ENCODE data around the gene FUT7.

Gene FUT7

DNA sequence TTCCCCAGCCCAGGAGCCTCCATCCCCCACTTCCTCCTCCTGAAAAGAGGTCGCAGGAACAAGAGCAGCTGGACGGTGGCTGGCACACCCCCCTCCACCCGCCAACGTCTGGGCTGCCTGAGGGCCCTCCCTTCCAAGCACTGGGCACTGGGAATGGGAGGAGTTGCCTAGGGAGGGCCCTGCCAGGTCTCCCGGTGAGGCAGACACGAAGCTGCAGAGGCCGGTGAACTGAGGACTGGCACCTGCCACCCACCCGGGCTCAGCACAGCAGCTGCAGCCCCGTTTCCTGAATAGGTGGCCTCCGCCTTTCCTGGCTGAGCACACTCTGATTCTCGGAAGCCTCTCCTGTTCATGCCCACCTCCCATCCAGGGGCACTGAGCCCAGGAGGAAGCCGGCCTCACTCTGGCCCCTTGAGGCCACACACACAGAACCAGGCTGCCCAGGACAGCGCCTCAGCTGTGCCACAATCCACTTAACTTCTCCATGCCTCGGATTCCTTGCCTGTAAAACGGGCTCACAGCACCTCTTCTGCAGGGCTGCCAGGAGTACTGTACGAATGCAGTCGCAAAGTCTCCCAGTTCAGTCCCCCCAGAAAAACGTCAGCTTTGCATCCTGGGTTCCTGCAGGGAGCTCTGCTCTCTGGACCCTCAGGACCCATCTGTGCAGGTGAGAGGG lies 12.8 kb upstream of the FUT7 start:
- peak overlapping the region; percentile 83 for H3K4me3 ChIP-seq (ENCODE audit: low read depth, low read length)
- no peak for DNase-seq
- H3K9me3 ChIP-seq, result no peaks in the 10 kb centered on the region
- TF ChIP-seq, protein P1, sequence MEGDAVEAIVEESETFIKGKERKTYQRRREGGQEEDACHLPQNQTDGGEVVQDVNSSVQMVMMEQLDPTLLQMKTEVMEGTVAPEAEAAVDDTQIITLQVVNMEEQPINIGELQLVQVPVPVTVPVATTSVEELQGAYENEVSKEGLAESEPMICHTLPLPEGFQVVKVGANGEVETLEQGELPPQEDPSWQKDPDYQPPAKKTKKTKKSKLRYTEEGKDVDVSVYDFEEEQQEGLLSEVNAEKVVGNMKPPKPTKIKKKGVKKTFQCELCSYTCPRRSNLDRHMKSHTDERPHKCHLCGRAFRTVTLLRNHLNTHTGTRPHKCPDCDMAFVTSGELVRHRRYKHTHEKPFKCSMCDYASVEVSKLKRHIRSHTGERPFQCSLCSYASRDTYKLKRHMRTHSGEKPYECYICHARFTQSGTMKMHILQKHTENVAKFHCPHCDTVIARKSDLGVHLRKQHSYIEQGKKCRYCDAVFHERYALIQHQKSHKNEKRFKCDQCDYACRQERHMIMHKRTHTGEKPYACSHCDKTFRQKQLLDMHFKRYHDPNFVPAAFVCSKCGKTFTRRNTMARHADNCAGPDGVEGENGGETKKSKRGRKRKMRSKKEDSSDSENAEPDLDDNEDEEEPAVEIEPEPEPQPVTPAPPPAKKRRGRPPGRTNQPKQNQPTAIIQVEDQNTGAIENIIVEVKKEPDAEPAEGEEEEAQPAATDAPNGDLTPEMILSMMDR (IDR thresholded peaks at IDR 0.05; ENCODE audit: low read depth, low read length), result no peak
- H3K36me3 ChIP-seq, result peaks cover 11% of the 10 kb centered on the region
- peaks cover 14% of the 10 kb centered on the region for H3K4me1 ChIP-seq
- H3K27me3 ChIP-seq, result peaks cover 8% of the 10 kb centered on the region

DNA sequence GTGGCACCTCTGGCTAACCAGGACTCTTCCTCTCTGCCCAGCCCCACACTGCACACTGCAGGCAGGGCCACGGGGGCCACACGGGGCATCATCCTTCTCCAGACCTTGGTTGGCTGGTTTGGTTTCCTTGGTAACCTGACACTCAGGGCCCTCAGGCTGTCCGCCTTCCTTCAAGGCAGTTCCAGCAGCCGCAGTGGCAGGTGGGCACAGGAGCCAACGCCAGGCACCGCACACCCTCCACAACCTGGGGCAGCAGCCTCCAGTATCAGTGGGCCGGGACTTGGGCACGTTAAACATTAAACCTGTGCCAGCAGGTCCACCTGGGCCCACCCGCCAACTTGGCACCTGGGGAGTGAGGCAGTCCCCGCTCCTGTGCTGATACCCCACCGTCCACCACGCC lies 12.1 kb upstream of the FUT7 start:
- Histone ChIP-seq H3K4me1 (peaks cover 14% of the 10 kb centered on the region), H3K9me3 (no peaks in the 10 kb centered on the region), H3K4me3 (ENCODE audit: low read depth, low read length) (peak overlapping the region; percentile 83), H3K27me3 (peaks cover 2% of the 10 kb centered on the region), H3K36me3 (peaks cover 17% of the 10 kb centered on the region)
- TF ChIP-seq, protein P1 (IDR thresholded peaks at IDR 0.05; ENCODE audit: low read depth, low read length), result no peak
- no peak for DNase-seq

DNA sequence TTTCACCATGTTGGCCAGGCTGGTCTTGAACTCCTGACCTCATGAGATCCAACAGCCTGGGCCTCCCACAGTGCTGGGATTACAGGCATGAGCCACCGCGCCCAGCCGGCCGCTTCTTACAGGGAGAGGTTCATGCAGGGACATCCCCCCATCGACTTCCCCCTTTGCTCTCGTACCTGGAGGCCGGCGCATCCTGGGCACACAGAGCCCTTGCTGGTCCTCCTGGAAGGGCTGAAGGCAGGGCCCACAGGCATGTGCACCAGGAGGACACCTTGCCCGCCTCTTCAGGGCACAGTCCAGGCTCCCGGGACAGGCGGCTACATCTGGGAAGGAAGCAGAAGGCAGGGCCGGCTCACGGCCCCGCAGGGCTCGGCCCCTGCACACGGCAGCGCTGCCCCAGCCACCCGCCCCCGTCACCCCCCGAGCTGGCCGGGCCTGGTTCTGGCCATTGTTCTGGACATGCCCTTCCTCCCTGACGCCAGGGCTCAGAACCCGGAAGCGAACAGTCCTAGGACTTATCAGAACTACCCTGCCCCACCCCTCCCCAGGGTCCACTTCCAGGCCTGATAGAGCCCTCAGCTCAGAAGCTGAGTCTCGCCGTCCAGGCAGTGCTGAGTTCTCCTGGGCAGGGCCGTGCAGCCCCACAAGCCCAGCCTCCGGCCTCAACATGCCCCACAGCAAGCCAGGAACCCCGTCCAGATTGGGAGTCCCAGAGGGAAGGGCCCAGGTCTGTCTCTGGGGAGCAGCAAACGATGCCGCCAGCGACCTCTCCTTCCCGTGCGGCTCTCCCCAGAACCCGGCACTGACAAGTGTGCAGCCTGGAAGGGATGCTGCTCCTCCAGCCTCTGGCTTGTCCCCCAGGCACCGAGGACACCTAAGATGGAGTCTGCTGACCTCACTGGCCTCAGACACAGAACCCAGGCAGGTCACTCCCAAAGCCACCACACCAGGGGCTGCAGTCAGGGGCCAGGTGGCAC lies 11.2 kb upstream of the FUT7 start:
- TF ChIP-seq, protein P1 (IDR thresholded peaks at IDR 0.05; ENCODE audit: low read depth, low read length), result no peak
- Histone ChIP-seq H3K4me3 (ENCODE audit: low read depth, low read length) (peak overlapping the region; percentile 19), H3K36me3 (peaks cover 22% of the 10 kb centered on the region), H3K4me1 (peaks cover 14% of the 10 kb centered on the region), H3K27me3 (no peaks in the 10 kb centered on the region), H3K9me3 (no peaks in the 10 kb centered on the region)
- no peak for DNase-seq

DNA sequence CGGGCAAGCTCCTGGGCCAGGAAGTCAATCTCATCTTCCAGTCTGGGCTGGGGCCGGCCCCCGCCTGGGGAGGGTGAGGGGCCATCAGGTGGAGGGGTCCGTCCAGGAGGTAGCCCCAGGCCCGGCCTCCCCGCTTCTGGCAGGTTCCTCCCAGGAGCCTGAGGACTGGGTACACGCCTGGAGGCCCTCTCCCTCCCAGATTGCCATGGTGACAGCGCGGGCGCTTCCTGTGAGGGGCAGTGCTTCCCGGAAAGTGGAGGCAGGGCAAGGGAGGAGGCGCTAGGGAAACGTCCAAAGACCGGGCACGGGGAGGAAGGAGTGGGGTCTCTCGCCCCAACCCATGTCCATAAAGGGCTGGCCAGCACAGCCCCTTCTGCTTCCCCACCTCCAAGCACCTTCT lies 9.2 kb upstream of the FUT7 start:
- H3K4me3 ChIP-seq (ENCODE audit: low read depth, low read length), result peak overlapping the region; percentile 20; the same call in 1 of the 2 replicates
- TF ChIP-seq, protein P1 (IDR thresholded peaks at IDR 0.05; ENCODE audit: low read depth, low read length), result no peak
- peaks cover 14% of the 10 kb centered on the region for H3K4me1 ChIP-seq
- no peaks in the 10 kb centered on the region for H3K27me3 ChIP-seq
- peaks cover 25% of the 10 kb centered on the region for H3K36me3 ChIP-seq
- DNase-seq, result peak; percentile 76
- no peaks in the 10 kb centered on the region for H3K9me3 ChIP-seq

DNA sequence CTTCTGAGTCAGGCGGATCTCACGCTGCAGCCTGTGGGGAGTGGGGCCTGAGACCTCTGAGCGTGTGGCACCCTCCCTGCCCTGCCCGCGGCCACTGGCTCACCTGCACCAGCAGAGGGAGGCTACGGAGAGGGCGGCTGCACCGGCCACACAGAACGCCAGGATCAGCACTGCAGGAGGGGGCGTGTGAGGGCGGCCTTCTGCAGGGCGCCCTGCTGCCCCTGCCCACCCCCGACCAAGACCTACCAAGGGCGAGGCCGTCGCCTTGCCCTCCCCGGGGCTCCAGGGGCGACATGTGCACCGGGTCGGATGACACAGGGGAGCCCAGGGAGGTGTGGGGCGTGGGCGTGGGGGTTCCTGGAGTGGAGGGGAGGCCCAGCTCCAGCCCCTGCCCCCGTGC lies 8.7 kb upstream of the FUT7 start:
- TF ChIP-seq, protein P1 (IDR thresholded peaks at IDR 0.05; ENCODE audit: low read depth, low read length), result no peak
- H3K4me3 ChIP-seq (ENCODE audit: low read depth, low read length), result no peak overlapping the region
- no peak for DNase-seq
- H3K9me3 ChIP-seq, result no peaks in the 10 kb centered on the region
- peaks cover 25% of the 10 kb centered on the region for H3K36me3 ChIP-seq
- H3K4me1 ChIP-seq, result peaks cover 14% of the 10 kb centered on the region
- H3K27me3 ChIP-seq, result no peaks in the 10 kb centered on the region
